Right lobe of liver (tissue), 6 donors: Measurements from ENCODE around the gene DGKK. TPM values are rescaled to one million over a fixed set of nuclear protein-coding genes. Genes with fewer than 3 reads are reported as not detected.

Experiments
- ATAC-seq, 4 donors: fragments of 200-7000 bp; cut with Tn5 transposase; one replicate each; pipeline ENCODE4 v1.9.1; 2020; ENCODE audit warnings: mild to moderate bottlenecking in 4 of 4, moderate library complexity in 4 of 4
- DNase-seq, 3 donors: peaks; one replicate each; pipeline ENCODE4 v3.0.0-alpha.2; 2020
- H3K27ac ChIP-seq, 3 donors: fragments of 200-600 bp; one replicate each; pipeline ENCODE4 v1.8.0; 2022
- H3K27me3 ChIP-seq, 2 donors: fragments of 200-600 bp; one replicate each; pipeline ENCODE4 v1.8.0; 2022
- H3K36me3 ChIP-seq, 4 donors: fragments of 200-600 bp; sonication (generic) in 1 of 4; one replicate each; pipeline versions ENCODE4 v1.5.1 to v1.8.0; 2017 to 2022; ENCODE audit warnings: control low read depth in 1 of 4
- H3K4me1 ChIP-seq, 4 donors: fragments of 200-600 bp; sonication (generic) in 1 of 4; one replicate each; pipeline versions ENCODE4 v1.5.1 to v1.8.0; 2017 to 2022; ENCODE audit warnings: control low read depth in 1 of 4
- H3K4me3 ChIP-seq, 3 donors: fragments of 200-600 bp; one replicate each; pipeline ENCODE4 v1.8.0; 2022
- H3K9me3 ChIP-seq, 4 donors: fragments of 200-600 bp; sonication (generic) in 1 of 4; one replicate each; pipeline versions ENCODE4 v1.5.1 to v1.8.0; 2017 to 2022; ENCODE audit warnings: control low read depth in 1 of 4
- POLR2A ChIP-seq: fragments of 450-650 bp; IDR thresholded peaks from one replicate; pipeline ENCODE4 v1.6.1; 2017; ENCODE audit warnings: antibody characterized with exemption, mild to moderate bottlenecking
- WGBS: methylation state at CpG from one replicate; pipeline ENCODE4 v1.1.6; 2018; ENCODE audit warnings: low coverage, low lambda C conversion rate; ENCODE audit not compliant: insufficient coverage; ENCODE audit errors: missing lambda C conversion rate; 5-methylcytosine and 5-hydroxymethylcytosine counted together
- intact Hi-C, 2 donors: fragments of 100-400 bp; cut with DNase I; formaldehyde crosslinking; loops; one replicate each; pipeline versions ENCODE4 v1.11.2 to v1.14.1; 2022
- total RNA-seq, 6 experiments: library from RNA; depleted of rRNA in 2 of 6; stranded (reverse); fragments of >200 nt in 2 of 6; fragmentation: NEBNext Ultra II Directional in 3 of 6; extraction: Animal tissue kit (Norgen Biotek cat#: 25700) in 3 of 6; gene quantifications; one replicate each; pipeline versions ENCODE4 v1.1.0 to v1.2.4, GENCODE V29; 2016 to 2023
- TF ChIP-seq, protein P1 (sequence below), 4 donors: fragments of 200-600 bp in 3 of 4; fragments of 450-650 bp in 1 of 4; IDR thresholded peaks; one replicate each; pipeline versions ENCODE4 v1.5.1 to v1.8.0; 2016 to 2022; ENCODE audit warnings: antibody characterized with exemption in 4 of 4, mild to moderate bottlenecking in 2 of 4
- donor health status: DM: no; HTN: yes; CAD: no.
- donor health status: DM: no; HTN: no; CAD: no.
- donor health status: DM: no; HTN: no; CAD: no.
- donor health status: DM: no; HTN: yes; CAD: no.
- donor health status: DM: no; HTN: yes; CAD: no.

DGKK gene
- total RNA-seq, 6 experiments from 2014 or later = 0.02 TPM; not detected in 5

DNA sequence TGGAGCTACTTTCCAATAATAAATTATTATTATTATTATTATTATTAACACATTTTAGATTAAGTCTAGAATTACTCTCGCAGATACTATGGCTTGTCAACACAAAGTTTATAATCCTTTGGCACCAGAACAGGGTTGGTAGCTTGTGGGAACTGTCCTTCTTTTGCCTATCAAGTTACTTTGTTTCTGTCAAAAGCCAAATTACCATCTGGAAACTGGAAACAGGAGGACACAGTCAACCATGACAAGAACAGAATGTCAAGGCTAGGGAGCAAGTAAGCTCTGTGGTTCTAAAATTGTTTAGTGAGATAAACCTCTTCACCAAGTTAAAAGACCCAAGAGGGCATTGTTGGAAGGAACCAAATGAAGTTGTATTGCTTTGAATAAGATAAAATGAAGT, 42.5 kb downstream of the DGKK start:
- ATAC-seq (no peak), DNase-seq (no peak)
- no peak overlapping the region for H3K4me3 ChIP-seq
- no peak overlapping the region for H3K27ac ChIP-seq
- 67% methylated on average over 1 of the region's 1 CpG for WGBS
- peaks cover 0 to 4% of the 10 kb centered on the region in 2 donors for H3K27me3 ChIP-seq
- H3K36me3 ChIP-seq = no peaks in the 10 kb centered on the region
- H3K9me3 ChIP-seq = no peaks in the 10 kb centered on the region
- no peak for TF ChIP-seq POLR2A
- intact Hi-C loops = no loop called here
- no peaks in the 10 kb centered on the region for H3K4me1 ChIP-seq

GRCh38 chrX:50407976-50408375, 62.6 kb downstream of the DGKK start:
- Histone ChIP-seq H3K36me3 (no peaks in the 10 kb centered on the region), H3K4me3 (no peak overlapping the region), H3K4me1 (no peaks in the 10 kb centered on the region), H3K9me3 (no peaks in the 10 kb centered on the region), H3K27ac (no peak overlapping the region), H3K27me3 (no peaks in the 10 kb centered on the region)
- no peak for TF ChIP-seq POLR2A
- TF ChIP-seq, protein P1, sequence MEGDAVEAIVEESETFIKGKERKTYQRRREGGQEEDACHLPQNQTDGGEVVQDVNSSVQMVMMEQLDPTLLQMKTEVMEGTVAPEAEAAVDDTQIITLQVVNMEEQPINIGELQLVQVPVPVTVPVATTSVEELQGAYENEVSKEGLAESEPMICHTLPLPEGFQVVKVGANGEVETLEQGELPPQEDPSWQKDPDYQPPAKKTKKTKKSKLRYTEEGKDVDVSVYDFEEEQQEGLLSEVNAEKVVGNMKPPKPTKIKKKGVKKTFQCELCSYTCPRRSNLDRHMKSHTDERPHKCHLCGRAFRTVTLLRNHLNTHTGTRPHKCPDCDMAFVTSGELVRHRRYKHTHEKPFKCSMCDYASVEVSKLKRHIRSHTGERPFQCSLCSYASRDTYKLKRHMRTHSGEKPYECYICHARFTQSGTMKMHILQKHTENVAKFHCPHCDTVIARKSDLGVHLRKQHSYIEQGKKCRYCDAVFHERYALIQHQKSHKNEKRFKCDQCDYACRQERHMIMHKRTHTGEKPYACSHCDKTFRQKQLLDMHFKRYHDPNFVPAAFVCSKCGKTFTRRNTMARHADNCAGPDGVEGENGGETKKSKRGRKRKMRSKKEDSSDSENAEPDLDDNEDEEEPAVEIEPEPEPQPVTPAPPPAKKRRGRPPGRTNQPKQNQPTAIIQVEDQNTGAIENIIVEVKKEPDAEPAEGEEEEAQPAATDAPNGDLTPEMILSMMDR (IDR thresholded peaks at IDR 0.05) = no peak
- intact Hi-C loops = no loop called here
- DNase-seq (no peak), ATAC-seq (no peak)
- 25% methylated on average over 1 of the region's 2 CpGs for WGBS

GRCh38 chrX:50403903-50404302, 66.7 kb downstream of the DGKK start:
- Histone ChIP-seq H3K27ac (no peak overlapping the region), H3K4me3 (no peak overlapping the region), H3K27me3 (no peaks in the 10 kb centered on the region), H3K4me1 (no peaks in the 10 kb centered on the region), H3K36me3 (no peaks in the 10 kb centered on the region), H3K9me3 (no peaks in the 10 kb centered on the region)
- no peak for DNase-seq
- intact Hi-C loops = no loop called here
- 32% methylated on average over 5 of the region's 5 CpGs for WGBS
- no peak for TF ChIP-seq POLR2A
- ATAC-seq = no peak

DNA sequence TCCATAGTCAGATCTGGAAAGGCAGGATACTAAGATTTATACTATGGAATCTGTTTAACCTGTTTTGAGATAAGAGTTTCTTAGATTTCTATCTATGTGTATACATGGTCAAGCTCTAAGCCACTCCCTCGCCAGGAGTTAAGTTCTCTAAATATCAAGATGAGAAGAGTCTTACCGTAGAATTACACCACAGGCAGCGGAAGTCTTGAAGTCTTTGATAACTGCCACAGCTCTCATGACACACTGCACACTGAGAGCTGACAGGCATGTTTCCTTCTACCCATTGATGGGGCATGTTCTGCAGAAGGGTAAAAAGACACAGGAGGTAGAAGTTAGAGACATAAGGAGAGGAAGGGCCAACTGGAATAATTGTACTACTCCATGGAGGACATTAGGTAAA, 67.7 kb downstream of the DGKK start:
- DNase-seq (no peak), ATAC-seq (no peak)
- no peaks in the 10 kb centered on the region for H3K27me3 ChIP-seq
- no peak overlapping the region for H3K4me3 ChIP-seq
- H3K4me1 ChIP-seq = no peaks in the 10 kb centered on the region
- H3K36me3 ChIP-seq = no peaks in the 10 kb centered on the region
- WGBS = 69% methylated on average over 3 of the region's 3 CpGs
- no peak overlapping the region for H3K27ac ChIP-seq
- no peaks in the 10 kb centered on the region for H3K9me3 ChIP-seq
- intact Hi-C loops = no loop called here
- TF ChIP-seq, protein P1 (IDR thresholded peaks at IDR 0.05) = no peak
- no peak for TF ChIP-seq POLR2A

GRCh38 chrX:50393902-50394301, 76.7 kb downstream of the DGKK start:
- intact Hi-C loops = no loop called here
- 42% methylated on average over 2 of the region's 2 CpGs for WGBS
- no peak for ATAC-seq

More at GRCh38 chrX:50393902-50394301, 76.7 kb downstream of the DGKK start:
- DNase-seq = no peak
- TF ChIP-seq POLR2A = no peak
- TF ChIP-seq, protein P1 (IDR thresholded peaks at IDR 0.05) = no peak
- Histone ChIP-seq H3K36me3 (no peaks in the 10 kb centered on the region), H3K4me3 (no peak overlapping the region), H3K4me1 (no peaks in the 10 kb centered on the region), H3K27me3 (no peaks in the 10 kb centered on the region), H3K9me3 (no peaks in the 10 kb centered on the region), H3K27ac (no peak overlapping the region)
